ENCODE data around the gene LY6G6F. TPM values are rescaled to one million over a fixed set of nuclear protein-coding genes. Genes with fewer than 3 reads are reported as not detected.

The LY6G6F gene
- total and polyA plus RNA-seq, 3 donors from 2014 or later = 0.41 TPM; not detected in 2

- H3K4me3 ChIP-seq = no peak overlapping the region
- H3K4me1 ChIP-seq = peaks cover 3% of the 10 kb centered on the region
- intact Hi-C loops (cut with DNase I; ENCODE audit: low total_unique reads) = no loop called here
- TF ChIP-seq POLR2A (IDR thresholded peaks at IDR 0.05) = no peak
- TF ChIP-seq, protein P1, sequence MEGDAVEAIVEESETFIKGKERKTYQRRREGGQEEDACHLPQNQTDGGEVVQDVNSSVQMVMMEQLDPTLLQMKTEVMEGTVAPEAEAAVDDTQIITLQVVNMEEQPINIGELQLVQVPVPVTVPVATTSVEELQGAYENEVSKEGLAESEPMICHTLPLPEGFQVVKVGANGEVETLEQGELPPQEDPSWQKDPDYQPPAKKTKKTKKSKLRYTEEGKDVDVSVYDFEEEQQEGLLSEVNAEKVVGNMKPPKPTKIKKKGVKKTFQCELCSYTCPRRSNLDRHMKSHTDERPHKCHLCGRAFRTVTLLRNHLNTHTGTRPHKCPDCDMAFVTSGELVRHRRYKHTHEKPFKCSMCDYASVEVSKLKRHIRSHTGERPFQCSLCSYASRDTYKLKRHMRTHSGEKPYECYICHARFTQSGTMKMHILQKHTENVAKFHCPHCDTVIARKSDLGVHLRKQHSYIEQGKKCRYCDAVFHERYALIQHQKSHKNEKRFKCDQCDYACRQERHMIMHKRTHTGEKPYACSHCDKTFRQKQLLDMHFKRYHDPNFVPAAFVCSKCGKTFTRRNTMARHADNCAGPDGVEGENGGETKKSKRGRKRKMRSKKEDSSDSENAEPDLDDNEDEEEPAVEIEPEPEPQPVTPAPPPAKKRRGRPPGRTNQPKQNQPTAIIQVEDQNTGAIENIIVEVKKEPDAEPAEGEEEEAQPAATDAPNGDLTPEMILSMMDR (IDR thresholded peaks at IDR 0.05) = no peak
- no peaks in the 10 kb centered on the region for H3K9me3 ChIP-seq
- no peaks in the 10 kb centered on the region for H3K27me3 ChIP-seq
- H3K27ac ChIP-seq = no peak overlapping the region
- DNase-seq = no peak
- 92 to 97% methylated on average over 8 of the region's 8 CpGs for WGBS, 2 donors
- H3K36me3 ChIP-seq (ENCODE audit: low read depth, missing control alignments) = no peaks in the 10 kb centered on the region
These were observed 5.6 kb downstream of the LY6G6F start for GRCh38 chr6:31712296-31712695.

- Histone ChIP-seq H3K4me1 (peaks cover 3% of the 10 kb centered on the region), H3K36me3 (ENCODE audit: low read depth, missing control alignments) (no peaks in the 10 kb centered on the region), H3K27me3 (no peaks in the 10 kb centered on the region), H3K27ac (no peak overlapping the region), H3K4me3 (no peak overlapping the region), H3K9me3 (no peaks in the 10 kb centered on the region)
- WGBS, 2 donors = 69 to 82% methylated on average over 4 of the region's 4 CpGs
- no peak for DNase-seq
- no peak for TF ChIP-seq POLR2A (IDR thresholded peaks at IDR 0.05)
- TF ChIP-seq, protein P1 (IDR thresholded peaks at IDR 0.05) = no peak
- intact Hi-C loops (cut with DNase I; ENCODE audit: low total_unique reads) = no loop called here
These were observed 6.8 kb downstream of the LY6G6F start for GRCh38 chr6:31713465-31713864.

DNA sequence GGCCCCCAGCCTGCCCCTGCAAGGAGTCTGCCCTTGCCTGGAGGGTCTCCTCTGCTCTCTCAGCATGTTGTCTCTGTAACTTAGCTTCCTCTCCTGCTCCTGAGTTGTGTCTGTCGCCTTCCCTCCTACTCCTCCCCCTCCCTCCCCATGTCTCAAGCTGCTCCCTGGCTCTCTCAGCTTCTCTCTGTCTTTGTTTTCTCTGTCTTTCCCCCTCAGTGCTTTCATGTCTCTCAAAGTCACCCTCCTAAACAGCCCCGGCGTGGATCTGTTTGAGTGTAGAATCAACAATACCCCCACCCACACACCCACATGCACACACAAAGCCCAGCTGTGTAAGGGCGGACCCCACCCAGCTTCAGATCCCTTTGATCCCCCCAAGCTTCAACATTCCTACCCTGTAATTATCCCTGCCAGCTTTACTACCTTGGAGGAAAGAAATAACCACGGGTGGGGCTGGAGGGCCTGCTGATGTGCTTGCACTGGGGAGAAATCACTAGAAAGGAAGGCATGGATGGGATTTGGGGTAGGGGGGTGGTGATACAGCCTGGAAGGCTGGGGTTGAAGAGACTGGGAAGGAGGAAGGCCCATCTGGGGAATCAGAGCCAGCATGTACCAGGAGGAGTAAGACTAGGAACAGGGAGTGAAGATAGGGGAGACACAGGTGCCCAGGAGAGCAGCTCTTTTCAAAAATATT, 7.5 kb downstream of the LY6G6F start:
- intact Hi-C loops (cut with DNase I; ENCODE audit: low total_unique reads) = no loop called here
- H3K27me3 ChIP-seq = no peaks in the 10 kb centered on the region
- whole genome bisulfite sequencing, 2 donors = 59 to 71% methylated on average over 5 of the region's 5 CpGs
- H3K4me3 ChIP-seq = no peak overlapping the region
- H3K27ac ChIP-seq = no peak overlapping the region
- peaks cover 3% of the 10 kb centered on the region for H3K4me1 ChIP-seq
- no peak for DNase-seq
- H3K9me3 ChIP-seq = no peaks in the 10 kb centered on the region
- no peak for TF ChIP-seq POLR2A (IDR thresholded peaks at IDR 0.05)
- TF ChIP-seq, protein P1 (IDR thresholded peaks at IDR 0.05) = no peak
- H3K36me3 ChIP-seq (ENCODE audit: low read depth, missing control alignments) = no peaks in the 10 kb centered on the region

DNA sequence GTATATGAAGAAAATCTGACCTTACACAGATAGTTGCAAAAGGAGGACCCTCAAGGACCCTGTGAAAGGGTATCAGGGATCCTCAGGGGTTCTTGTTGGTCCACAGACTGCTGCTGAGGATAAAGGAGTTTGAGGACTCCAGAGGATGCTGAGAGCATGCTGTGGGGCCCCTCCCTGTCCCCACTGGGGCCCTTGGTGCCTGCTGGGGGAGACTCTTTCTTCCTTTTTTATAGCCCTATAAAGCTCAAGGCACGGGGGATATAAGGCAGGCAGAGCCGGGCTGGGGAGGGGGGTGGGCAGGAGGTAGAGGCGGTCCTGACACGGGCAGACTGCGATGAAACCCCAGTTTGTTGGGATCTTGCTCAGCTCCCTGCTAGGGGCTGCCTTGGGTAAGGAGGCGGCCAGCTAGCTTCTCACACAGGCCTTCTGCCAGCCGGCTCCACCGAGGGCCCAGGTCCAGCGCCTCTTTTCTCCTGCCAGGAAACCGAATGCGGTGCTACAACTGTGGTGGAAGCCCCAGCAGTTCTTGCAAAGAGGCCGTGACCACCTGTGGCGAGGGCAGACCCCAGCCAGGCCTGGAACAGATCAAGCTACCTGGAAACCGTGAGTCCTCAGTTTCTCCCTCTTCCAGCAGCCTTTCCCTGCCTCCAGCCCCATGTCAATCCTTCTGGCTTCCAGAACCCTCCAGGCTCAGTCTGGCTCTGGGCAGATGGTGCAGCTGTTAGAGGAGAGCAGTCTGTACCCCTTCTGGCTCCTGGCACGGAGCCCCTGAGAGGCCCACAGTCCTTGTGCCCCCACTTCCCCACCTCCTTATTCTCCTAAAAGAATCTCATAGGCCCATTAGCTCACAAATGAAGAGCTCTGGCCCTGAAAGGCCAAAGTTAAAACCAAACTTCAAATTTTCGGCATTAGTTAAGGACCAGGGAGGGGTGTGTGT, 8.6 kb downstream of the LY6G6F start, which contains the start of gene LY6G6D:
TSS of gene LY6G6D (plus strand) at position 327 of the 937 bp plus-strand sequence. CDS start at position 335, 8 bp downstream.
- no peak within 1 kb of the TSS for H3K27ac ChIP-seq
- WGBS, 2 donors = 57 to 64% methylated on average over 6 to 16 of the region's 16 CpGs
- intact Hi-C loops (cut with DNase I; ENCODE audit: low total_unique reads) = no loop called here
- TF ChIP-seq, protein P1 (IDR thresholded peaks at IDR 0.05) = no peak
- no peak for TF ChIP-seq POLR2A (IDR thresholded peaks at IDR 0.05)
- DNase-seq = no peak
- H3K36me3 ChIP-seq (ENCODE audit: low read depth, missing control alignments) = no peaks in the 10 kb centered on the region
- H3K4me1 ChIP-seq = peaks cover 3% of the 10 kb centered on the region
- no peaks in the 10 kb centered on the region for H3K27me3 ChIP-seq
- H3K9me3 ChIP-seq = no peaks in the 10 kb centered on the region
- H3K4me3 ChIP-seq = no peak within 1 kb of the TSS
